HK-2 (cell line): ENCODE data around the gene ZBTB7B.

ENCODE experiments used
- DNase-seq: peaks from one replicate; pipeline ENCODE4 v3.0.0-alpha.2; 2018; ENCODE audit not compliant: unreplicated experiment

ZBTB7B gene

GRCh38 chr1:155002464-155003226 lies at the start of gene ZBTB7B:
ZBTB7B (plus strand) TSS chr1:155002802; CDS start chr1:155014661, 11,859 bp downstream.
- DNase-seq = peak; percentile 55

GRCh38 chr1:154953611-154954038 lies 49.0 kb upstream of the ZBTB7B start:
- no peak for DNase-seq

- DNase-seq = no peak
These were observed 48.1 kb upstream of the ZBTB7B start for GRCh38 chr1:154954541-154954940.

GRCh38 chr1:154955039-154955717 lies 47.4 kb upstream of the ZBTB7B start:
- DNase-seq = no peak

DNA sequence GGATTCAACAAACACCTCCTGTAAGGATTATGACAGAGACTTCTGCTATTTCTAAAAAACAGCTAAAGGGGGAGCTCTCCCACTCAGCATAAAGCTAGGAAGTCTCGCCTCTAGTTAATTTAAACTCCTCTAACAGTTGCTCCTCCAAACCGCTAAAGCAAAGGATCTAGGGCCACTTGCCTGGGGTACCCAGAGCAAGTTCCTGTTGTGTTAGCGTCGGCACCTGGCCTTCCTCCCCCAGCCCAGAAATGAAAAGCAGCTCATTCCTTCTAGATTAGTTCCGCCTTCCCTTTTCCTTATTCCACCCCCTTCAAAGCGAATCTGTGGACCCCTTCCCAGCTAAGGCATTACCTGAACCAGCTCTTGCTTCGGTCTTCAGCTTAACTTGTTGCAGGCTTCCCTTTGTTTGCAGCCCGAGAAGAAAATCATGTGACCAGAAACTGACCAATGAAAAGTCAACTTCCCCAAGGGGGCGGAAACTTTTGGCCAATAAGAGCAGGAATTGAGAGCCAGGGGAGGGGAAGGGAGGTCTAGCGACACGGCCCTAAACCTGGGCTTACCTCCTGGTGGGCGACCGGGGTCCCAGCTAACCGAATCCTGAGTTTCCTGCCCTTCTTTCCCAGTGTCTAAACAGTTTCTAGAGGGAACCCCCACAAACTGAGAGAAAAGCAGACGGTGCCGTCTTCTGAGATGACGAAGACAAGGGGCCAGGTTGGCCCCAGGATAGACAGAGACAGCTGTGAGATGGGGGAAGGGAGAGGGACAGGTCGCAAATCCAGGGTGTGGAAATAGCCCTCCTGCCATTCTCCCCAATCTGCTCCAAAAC lies 46.7 kb upstream of the ZBTB7B start, which contains the start of gene PBXIP1:
TSS of gene PBXIP1 (minus strand) at position 382 of the 826 bp plus-strand sequence. CDS start 2,378 bp downstream, outside the sequence.
- DNase-seq = peak; percentile 80

DNA sequence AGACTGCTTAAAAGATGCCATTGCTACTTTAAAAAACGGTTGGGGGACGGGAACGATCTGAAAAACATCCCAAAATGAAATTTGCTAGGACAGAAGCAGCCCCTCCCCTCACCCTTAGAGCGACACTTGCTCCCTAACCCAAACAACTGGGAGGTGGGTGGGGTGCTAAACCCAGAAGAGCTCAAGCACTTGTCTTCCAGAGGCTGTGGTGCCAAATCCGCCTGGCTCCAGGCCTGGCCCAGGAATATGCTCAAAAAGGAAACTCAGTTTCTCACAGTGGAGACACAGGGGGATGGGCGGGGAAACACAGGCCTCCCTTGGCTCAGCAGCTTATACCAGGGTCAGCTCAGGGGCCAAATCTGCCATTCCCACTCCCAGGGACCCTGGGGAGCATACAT lies 46.1 kb upstream of the ZBTB7B start:
- DNase-seq = no peak

DNA sequence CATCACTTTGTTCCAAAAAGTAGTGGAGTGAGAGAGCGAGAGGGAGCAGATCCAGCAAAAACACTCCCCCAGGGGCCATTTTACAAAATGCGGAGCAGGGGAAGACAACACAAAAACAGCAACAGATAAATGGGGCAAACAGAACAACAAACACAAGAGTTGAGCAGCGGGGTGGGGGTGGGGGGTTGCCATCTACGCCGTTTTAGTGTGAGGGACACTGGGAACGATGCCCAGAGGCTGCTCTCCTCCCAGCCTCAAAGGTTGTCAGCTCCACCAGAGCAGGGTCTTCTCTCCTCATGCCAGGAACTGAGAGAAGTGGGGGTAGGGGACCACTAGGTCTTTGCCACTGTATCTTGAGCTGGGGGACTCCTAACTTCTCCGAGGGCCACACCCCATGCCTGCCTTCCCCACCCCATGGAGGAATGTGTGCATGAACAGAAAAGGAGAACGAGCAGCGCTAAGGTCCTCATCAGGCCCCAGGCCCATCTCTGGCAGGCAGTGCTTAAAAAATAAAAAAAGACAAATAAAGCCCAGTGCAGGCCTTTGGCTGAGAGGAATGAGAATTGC lies 45.4 kb upstream of the ZBTB7B start:
- DNase-seq = no peak

DNA sequence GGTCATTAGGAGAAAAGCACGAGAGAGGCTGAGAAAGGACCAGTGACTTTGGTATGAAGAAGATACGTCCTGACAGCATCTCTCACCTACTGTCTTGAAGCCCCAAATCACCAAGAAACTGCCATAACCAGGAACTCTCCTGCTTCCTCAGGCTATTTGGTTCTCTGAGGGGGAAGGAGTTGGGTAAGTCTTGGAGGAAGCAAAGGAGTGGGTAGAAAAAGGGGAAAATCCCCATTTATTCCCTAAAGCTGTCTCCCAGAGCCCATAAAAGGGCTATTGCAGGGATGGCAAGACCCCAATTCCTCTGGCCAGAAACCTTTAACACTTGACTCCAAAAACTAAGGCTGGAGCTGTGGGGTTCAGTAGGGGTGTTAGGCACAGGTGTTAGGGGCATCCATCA lies 44.6 kb upstream of the ZBTB7B start:
- DNase-seq = no peak

DNA sequence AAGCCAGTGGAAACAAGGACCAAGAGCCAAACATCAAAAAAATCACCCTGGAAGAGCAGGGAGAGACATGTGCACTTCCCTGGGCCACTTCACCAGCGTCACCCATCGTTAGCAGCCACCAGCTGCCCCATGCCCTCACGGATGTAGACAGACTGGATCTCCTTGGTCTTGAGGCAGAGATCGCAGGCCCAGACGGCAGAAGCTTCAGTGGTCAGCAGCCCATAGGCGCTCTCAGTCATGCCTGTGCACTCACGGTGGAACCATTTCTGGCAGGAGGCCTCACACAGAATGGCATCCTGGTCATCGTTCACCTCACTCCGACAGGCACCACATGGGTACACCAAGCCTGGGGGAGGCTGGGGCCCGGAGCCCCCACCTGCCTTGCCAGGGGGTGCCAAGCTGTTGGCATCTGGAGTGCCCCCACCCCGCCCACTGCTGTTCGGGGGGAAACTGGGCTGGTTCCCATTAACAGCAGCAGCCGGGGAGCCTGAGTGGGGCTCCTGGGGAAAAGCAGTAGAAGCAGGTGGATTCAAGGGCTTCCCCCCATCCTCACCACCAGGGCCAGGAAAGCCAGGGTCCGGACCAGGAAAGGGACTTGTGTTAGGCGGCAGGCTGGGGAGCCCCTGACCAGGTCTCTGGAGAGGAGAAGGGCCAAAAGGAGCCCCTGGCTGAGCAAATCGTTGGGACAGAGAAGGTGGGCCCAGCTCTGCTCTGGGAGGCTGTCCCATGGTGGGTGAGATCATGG lies 43.7 kb upstream of the ZBTB7B start:
- DNase-seq = no peak

DNA sequence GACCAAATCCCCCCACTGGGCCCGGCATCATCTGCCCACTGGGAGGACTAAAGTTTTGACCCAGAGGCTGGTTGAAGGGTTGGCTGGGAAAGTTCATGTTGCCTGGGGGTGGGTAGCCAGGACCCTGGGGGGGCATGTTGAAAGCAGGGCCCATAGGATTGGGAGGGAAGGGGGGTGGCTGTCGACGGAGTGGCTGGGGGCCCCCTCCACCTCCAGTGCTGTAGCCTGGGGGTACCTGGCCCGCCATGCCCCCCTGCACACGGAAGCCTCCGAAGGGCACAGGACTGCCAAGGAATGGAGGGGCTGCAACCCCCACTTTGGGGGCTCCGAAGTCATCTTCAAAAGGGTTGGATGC lies 43.2 kb upstream of the ZBTB7B start:
- no peak for DNase-seq

- DNase-seq = no peak
These were observed 42.0 kb upstream of the ZBTB7B start for GRCh38 chr1:154960446-154961136.

DNA sequence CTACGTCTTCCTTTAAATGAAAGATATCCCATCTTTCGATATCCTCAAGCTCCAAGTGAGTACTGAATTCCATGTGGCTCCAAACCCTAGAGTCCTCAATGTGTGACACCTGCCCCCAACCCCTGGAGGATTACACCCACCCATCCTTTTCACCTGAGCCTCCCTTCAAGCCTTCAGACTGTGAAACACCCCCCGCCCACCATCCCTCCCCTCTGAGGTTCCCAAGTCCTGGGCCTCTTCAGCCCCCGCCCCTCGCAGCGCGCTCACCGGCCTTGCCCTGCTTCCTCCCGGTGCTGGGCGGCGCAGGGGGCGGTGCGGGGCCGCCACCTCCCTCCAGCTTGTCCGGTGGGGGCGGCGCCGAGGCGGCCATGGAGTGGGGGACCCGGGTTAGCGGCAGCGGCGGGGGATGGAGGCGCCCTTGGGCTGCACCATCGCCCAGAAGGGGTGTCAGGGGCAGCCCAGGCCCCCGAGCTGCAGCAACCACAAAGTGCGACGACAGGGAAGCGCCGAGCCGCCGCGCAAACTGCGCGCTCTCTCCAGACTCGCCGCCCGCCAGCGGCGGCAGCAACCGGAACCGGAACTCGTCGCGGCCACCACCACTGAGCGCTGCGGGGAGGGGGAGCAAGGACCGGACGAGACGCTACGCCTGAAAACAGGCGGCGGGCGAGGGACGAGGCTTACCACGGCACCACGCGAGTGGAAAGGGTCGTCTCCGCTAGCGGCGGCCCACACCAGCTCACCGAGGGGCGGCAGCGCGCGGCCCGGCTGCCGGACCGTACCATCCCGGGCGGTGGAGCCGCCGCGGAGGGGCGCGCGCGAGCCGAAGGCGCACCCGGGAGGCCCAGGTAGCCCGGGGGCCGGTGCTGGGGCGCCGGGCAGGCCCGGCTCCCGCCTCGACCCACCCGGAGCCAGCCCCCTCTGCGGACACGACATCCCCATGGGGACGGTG lies 41.1 kb upstream of the ZBTB7B start, which contains the start of gene PYGO2:
TSS of gene PYGO2 (minus strand) at position 576 of the 949 bp plus-strand sequence. CDS start at position 370, 206 bp downstream.
- DNase-seq = peak; percentile 83

GRCh38 chr1:154962156-154962749 lies 40.3 kb upstream of the ZBTB7B start:
- no peak for DNase-seq

DNA sequence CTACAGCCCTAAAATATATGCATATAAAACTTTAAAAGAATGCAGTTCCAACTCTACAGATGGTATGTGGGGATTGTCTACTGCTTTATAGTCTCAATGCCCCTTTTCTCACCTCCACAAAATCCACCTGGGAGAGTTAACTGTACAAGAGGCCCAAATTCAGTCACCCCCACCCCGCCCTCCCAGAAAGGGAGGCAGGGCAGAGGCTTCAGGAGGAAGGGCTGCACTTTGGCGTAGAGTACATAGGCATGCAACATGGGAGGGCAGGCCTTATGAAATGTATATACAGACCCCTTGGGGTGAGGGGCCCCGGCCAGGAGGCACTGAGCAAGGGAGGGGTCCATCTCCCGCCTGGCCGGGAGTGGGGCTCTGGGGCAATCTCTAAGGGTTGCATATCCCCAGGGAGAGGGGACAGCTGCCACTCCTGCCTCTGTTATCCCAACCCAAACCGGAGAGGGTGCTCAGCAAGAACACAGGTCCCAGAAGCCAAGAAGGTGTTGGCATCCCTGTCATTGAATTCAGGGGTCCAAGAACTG lies 39.7 kb upstream of the ZBTB7B start:
- no peak for DNase-seq

DNA sequence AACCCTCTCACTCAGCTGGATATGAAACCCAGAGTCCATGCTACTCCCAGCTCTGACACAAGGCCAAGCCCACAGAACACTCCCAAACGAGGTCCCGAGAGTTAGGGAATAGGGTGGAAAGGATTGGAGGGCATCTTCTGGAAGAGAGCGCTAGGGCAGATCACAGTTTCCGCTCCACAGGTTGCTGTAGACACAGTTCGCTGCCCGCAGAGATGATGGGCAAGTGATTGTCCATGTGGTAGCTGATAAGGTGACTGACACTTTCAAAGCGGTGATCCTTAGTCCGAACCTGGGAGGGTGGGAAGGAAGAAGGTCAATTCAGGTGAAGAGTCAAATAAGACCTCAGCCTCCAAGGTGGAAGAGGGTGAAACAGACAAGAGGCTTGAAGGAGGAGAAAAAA lies 39.0 kb upstream of the ZBTB7B start:
- DNase-seq = no peak

GRCh38 chr1:154964359-154964758 lies 38.2 kb upstream of the ZBTB7B start:
- DNase-seq = no peak

GRCh38 chr1:154966111-154966510 lies 36.5 kb upstream of the ZBTB7B start:
- no peak for DNase-seq

DNA sequence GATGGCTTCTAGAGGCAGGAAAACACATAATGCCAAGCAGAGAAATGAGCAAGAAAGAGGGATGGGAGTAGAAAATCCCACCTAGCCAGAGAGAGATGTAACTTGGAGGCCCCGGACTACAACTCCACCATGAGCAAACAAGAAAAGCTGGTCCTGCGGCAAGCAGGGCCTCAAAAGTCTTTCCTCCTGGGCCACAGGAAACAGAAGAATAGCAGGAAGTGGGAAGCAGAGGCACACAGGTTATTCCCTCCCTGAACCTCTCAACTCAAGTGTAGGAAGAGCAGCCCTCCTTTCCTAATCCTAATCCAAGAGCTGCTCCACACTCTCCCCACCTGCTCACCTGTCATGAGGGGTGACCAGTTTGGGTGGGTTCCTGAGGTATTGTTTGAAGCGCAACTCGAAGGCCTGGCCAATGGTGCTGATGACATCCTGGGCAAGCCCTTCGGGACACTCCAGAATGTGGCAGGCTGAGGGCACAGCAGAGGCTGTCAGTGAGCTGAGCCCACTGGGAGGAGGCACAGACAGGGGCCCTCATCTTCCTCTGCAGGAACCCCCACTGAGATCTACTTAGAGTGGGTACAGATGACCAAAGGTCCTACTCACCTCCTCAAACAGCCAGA lies 35.2 kb upstream of the ZBTB7B start:
- DNase-seq = no peak
